Activated CD8-positive, alpha-beta memory T cell treated with anti-CD3 and anti-CD28 coated beads, Interleukin-2, amount 50 U/mL, for 1 hour (primary cell): Measurements from ENCODE around the gene ZNF692.
"Not testable (repeated sequence)": the region's sequence is repeated elsewhere in the genome, so short reads cannot be mapped to it uniquely, and the experiment has no call there.

Source experiments
- DNase-seq: peaks from one replicate; pipeline ENCODE4 v3.0.0-alpha.2; 2020; ENCODE audit errors: extremely low read depth

ZNF692 gene

GRCh38 chr1:248849152-248849551 is 9.7 kb downstream of the ZNF692 start:
- DNase-seq, result no peak

- no peak for DNase-seq
These were observed 10.3 kb downstream of the ZNF692 start for GRCh38 chr1:248848602-248849001.

GRCh38 chr1:248847956-248848561 is 10.8 kb downstream of the ZNF692 start:
- DNase-seq, result no peak

- no peak for DNase-seq
These were observed 11.5 kb downstream of the ZNF692 start for GRCh38 chr1:248847181-248847955.

GRCh38 chr1:248844526-248844925 is 14.4 kb downstream of the ZNF692 start:
- no peak for DNase-seq

GRCh38 chr1:248843687-248844086 is 15.2 kb downstream of the ZNF692 start:
- DNase-seq, result no peak

GRCh38 chr1:248842781-248843331 is 16.0 kb downstream of the ZNF692 start:
- DNase-seq, result no peak

GRCh38 chr1:248841702-248842395 is 17.0 kb downstream of the ZNF692 start:
- no peak for DNase-seq

GRCh38 chr1:248840946-248841345 is 17.9 kb downstream of the ZNF692 start:
- no peak for DNase-seq

GRCh38 chr1:248839168-248839555 is 19.7 kb downstream of the ZNF692 start:
- DNase-seq, result no peak

DNA sequence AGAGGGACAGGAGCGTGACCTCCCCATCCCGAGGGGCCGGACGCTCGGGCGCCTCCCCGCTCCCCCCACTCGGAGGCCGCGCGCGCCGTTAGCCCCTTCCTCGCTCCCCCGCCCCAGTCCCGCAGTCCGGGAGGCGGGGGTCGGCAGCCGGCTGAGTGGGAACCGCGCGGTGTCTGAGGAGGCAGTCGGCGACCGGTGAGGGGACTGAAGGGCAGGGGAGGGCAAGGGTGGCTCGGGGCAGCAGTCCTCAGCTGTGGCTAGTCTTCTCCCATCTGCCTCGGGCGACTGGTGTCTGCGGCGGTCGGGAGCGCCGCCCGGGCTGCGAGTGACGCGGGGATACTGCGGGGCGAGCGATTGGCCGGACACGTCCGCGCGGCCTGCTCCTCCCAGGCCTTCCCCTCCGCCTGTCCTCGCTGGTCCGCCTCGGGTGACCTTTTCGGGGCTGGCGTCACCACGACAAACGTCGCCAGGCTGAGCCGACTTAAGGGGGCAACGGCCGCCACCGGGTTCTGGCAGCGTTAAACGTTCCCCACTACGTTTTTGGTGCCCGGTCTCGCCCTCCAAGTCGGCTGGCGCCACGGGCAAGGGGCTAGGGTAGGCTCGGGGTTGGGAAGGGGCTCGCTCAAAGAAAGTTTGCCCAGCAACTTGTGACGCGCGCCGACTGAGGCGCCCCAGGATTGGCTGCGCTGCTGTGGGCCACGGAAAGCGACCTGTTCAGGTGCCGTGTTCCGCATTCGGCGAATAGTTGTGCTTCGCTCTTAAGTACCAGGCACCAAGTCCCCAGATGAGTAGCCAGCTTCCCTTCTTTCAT is 20.3 kb downstream of the ZNF692 start:
- peak; percentile 60 for DNase-seq

- DNase-seq, result peak; percentile 79
These were observed 21.0 kb downstream of the ZNF692 start, which contains the start of gene ZNF672 for GRCh38 chr1:248837781-248838356. Gene ZNF672, plus strand, starts transcription at chr1:248838224. Its CDS starts 9,051 bp downstream, at chr1:248847275.

DNA sequence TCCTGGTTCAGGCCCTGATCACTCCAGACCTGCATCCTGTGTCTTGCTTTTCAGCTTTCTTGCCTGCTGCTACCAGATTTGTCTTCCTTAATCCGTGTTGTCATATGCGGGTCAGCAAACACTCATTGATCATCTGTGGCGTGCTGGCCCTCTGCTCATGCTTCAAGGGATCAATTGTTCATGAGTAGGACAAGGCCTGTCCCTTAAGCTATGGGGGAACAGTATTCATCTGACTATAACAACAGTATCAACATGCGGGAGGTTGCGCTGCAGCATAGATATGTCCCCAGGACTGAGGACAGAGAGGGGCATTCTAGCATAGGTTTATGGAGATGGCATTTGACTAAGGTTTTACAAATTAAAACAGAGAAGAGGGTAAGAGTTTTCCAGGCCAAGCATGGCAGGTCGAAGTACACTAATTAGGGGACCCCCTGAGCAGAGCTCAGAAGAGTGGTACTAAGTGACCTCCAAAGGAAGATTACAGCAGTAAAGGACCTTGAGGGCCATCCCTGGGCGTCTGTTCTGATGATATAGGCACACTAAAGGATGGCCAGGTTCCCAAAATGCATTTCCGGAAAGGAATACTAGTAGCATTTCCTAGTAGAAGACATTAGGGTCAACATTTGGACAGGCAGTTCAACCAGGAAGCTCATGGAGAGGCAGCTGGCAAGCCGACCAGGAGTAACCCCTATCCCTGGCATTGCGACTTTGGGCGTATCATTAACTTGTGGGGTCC is 21.7 kb downstream of the ZNF692 start:
- DNase-seq, result no peak

DNA sequence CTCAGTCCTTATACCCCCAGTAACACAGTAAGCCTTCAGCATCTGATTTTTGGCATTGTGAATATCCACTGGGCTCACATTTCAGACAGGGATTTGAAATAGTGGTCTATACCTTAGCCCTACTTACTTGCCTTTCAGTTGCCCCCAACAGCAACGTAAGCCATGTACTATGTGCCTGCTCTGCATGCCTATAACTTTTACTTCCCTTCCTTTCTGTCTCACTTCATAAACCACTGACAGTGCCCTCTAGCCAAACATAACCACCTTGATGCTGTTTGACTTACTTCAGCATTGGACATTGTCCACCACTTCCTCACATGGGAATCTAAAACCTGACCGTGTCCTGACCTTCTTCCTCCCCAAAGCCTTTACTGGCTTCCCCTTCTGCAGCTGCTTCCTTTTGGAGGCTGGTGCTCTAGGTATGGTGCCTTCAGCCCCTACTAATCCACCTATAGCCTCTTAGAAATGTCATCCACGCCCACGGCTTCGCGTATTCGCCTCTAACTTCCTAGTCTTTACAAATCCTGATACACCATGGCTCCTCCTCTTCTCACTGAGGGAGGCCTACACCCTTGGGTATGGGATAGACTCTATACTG is 24.4 kb downstream of the ZNF692 start:
- DNase-seq, result no peak

GRCh38 chr1:248831842-248832241 is 27.0 kb downstream of the ZNF692 start:
- DNase-seq, result no peak

DNA sequence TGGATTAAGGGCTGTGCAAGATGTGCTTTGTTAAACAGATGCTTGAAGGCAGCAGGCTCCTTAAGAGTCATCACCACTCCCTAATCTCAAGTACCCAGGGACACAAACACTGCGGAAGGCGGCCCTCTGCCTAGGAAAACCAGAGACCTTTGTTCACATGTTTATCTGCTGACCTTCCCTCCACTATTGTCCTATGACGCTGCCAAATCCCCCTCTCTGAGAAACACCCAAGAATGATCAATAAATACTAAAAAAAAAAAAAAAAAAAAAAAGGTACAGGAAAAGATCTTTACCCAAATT is 28.2 kb downstream of the ZNF692 start:
- DNase-seq, result not testable (repeated sequence)

DNA sequence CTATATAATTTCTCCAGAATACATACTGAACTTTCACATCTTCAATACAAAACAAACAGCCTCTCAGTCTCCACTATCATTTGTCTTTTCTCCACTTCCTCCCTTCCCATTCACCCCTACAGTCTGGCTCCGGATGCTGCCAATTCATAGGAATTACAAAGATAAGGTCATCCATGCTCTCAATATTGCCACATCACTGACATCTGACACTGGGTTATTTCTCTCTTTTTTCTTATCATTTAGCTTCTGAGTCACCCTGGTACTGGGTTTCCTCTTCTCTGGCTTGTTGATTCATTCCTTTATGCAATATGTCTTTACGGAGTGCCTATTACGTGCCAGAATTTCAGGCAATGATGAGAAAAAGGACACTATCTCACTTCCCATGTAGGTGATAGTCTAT is 30.0 kb downstream of the ZNF692 start:
- DNase-seq, result no peak

- peak; percentile 86 for DNase-seq
These were observed 32.8 kb downstream of the ZNF692 start, which contains the start of gene SH3BP5L for GRCh38 chr1:248825909-248826760. Gene SH3BP5L, minus strand, starts transcription at chr1:248825915. Its CDS starts 980 bp downstream, at chr1:248824935.

DNA sequence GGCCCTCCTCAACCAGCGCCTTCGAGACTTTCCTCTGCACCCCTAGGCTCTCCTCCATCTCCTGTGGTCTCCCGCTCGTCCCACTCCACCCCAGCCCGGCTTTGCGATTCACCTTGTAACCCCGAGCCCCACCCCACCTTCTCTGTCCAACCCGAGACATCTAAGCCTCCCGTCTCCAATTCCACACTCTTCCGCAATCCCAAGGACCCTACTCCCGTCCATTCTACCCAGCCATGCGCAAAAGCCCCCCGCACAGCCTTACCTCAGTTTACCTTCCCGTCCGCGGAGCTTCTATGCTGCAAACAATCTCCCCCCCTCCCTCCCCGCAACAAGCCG is 33.3 kb downstream of the ZNF692 start:
- DNase-seq, result no peak
